OCI-LY7 (cell line): ENCODE results near the gene MAP6.
"Not testable (repeated sequence)": the region's sequence is repeated elsewhere in the genome, so short reads cannot be mapped to it uniquely, and the experiment has no call there.

Experiments used
- CTCF ChIP-seq: fragments of 200-600 bp; sonication (generic); conservative IDR thresholded peaks from 2 replicates; pipeline ENCODE4 v1.5.1; 2014; ENCODE audit warnings: mild to moderate bottlenecking, antibody characterized with exemption, low read length, moderate library complexity, mixed read lengths
- EZH2phosphoT487 ChIP-seq: fragments of 200-600 bp; sonication (generic); IDR thresholded peaks from 2 replicates; pipeline ENCODE4 v1.6.1; 2018; ENCODE audit warnings: low read depth, borderline replicate concordance, mild to moderate bottlenecking, mixed run types, antibody characterized with exemption, low read length, moderate library complexity, mixed read lengths

GRCh38 chr11:75683856-75684255, 15.0 kb upstream of the MAP6 start:
- not testable (repeated sequence) for TF ChIP-seq EZH2phosphoT487, CTCF
